H1 (cell line): ENCODE data around the gene PAIP1. TPM values are rescaled to one million over a fixed set of nuclear protein-coding genes. Genes with fewer than 3 reads are reported as not detected.

Experiments
- CTCF ChIA-PET: fragments of 300-600 bp; sonication (Branson Sonifier 250); formaldehyde crosslinking; loops from one replicate; lab custom pipeline; 2021; ENCODE audit not compliant: partially characterized antibody; lab: Charles Lee
- POLR2A ChIA-PET: fragments of 300-600 bp; sonication (Branson Sonifier 250); formaldehyde crosslinking; loops from one replicate; lab custom pipeline; 2021; ENCODE audit warnings: inconsistent platforms; ENCODE audit not compliant: partially characterized antibody; lab: Charles Lee
- DNase-seq, 2 experiments: peaks; one replicate each; pipeline versions ENCODE4 v3.0.0 to v3.0.0-alpha.2; 2010 to 2022; ENCODE audit warnings: low spot score in 2 of 2, low read depth in 1 of 2, mixed read lengths in 1 of 2
- FAIRE-seq: peaks from 2 replicates; lab custom pipeline; 2011; peaks lifted over from hg19 to GRCh38; lab: Jason Lieb, UNC
- H2AFZ ChIP-seq: 2 replicates; pipeline ENCODE4 v1.8.1; 2012; ENCODE audit warnings: low read length, inconsistent platforms
- H2AK5ac ChIP-seq: 2 replicates; pipeline ENCODE4 v1.6.1; 2013; ENCODE audit warnings: low read depth, low read length
- H2BK120ac ChIP-seq: replicated peaks from 2 replicates; pipeline ENCODE3; 2013; ENCODE audit warnings: low read depth, low read length, inconsistent platforms
- H2BK12ac ChIP-seq: 2 replicates; pipeline ENCODE4 v1.6.1; 2013; ENCODE audit warnings: low read depth, low read length
- H2BK15ac ChIP-seq: 2 replicates; pipeline ENCODE4 v1.6.1; 2013; ENCODE audit warnings: low read length
- H2BK20ac ChIP-seq: 2 replicates; pipeline ENCODE4 v1.6.1; 2013; ENCODE audit warnings: low read length
- H2BK5ac ChIP-seq: 2 replicates; pipeline ENCODE4 v1.6.1; 2013; ENCODE audit warnings: low read depth, low read length
- H3K14ac ChIP-seq: 2 replicates; pipeline ENCODE4 v1.6.1; 2013; ENCODE audit warnings: inconsistent platforms; ENCODE audit not compliant: insufficient read length
- H3K18ac ChIP-seq: 2 replicates; pipeline ENCODE4 v1.6.1; 2013; ENCODE audit warnings: low read length; ENCODE audit errors: extremely low read depth
- H3K23ac ChIP-seq: 2 replicates; pipeline ENCODE4 v1.6.1; 2013; ENCODE audit warnings: inconsistent platforms; ENCODE audit not compliant: insufficient read length
- H3K23me2 ChIP-seq: 2 replicates; pipeline ENCODE4 v1.6.1; 2013; ENCODE audit warnings: low read depth, low read length
- H3K27ac ChIP-seq: 2 replicates; pipeline ENCODE4 v1.6.1; 2011; ENCODE audit warnings: low read depth, low read length, inconsistent platforms
- H3K27me3 ChIP-seq, 4 experiments: replicated peaks in 1 of 4; 1 replicate in 1 of 4; 2 replicates in 3 of 4; pipeline versions ENCODE4 v1.6.1 to v1.8.1; 2011 to 2013; ENCODE audit warnings: low read length in 3 of 4, mild to moderate bottlenecking in 3 of 4, inconsistent platforms in 2 of 4, mixed read lengths in 2 of 4, moderate library complexity in 1 of 4; ENCODE audit not compliant: control insufficient read depth in 3 of 4, insufficient read depth in 3 of 4; ENCODE audit errors: extremely low read depth in 1 of 4
- H3K36me3 ChIP-seq, 4 experiments: 2 replicates each; pipeline versions ENCODE4 v1.6.1 to v1.8.1; 2011 to 2013; ENCODE audit warnings: mild to moderate bottlenecking in 4 of 4, low read length in 3 of 4, moderate library complexity in 2 of 4, control low read depth in 1 of 4, inconsistent platforms in 1 of 4; ENCODE audit not compliant: insufficient read depth in 4 of 4, control insufficient read depth in 2 of 4
- H3K4ac ChIP-seq: replicated peaks from 2 replicates; pipeline ENCODE3; 2013; ENCODE audit warnings: low read length, low read depth, mixed read lengths, inconsistent platforms; ENCODE audit not compliant: insufficient read length
- H3K4me1 ChIP-seq, 4 experiments: replicated peaks in 1 of 4; 1 replicate in 1 of 4; 2 replicates in 3 of 4; pipeline versions ENCODE4 v1.6.1 to v1.8.1; 2011 to 2013; ENCODE audit warnings: low read length in 3 of 4, inconsistent platforms in 2 of 4, mixed read lengths in 1 of 4; ENCODE audit not compliant: insufficient read depth in 4 of 4, control insufficient read depth in 3 of 4
- H3K4me2 ChIP-seq, 2 experiments: 2 replicates each; pipeline versions ENCODE4 v1.6.1 to v1.8.1; 2011 to 2013; ENCODE audit warnings: low read depth in 2 of 2, low read length in 2 of 2, control low read depth in 1 of 2, inconsistent platforms in 1 of 2, mild to moderate bottlenecking in 1 of 2; ENCODE audit not compliant: insufficient read depth in 1 of 2
- H3K4me3 ChIP-seq, 4 experiments: fragments of 200-600, 300-600 bp in 1 of 4; sonication (generic), shearing (Covaris generic), sonication (Bioruptor Twin) in 1 of 4; 2 replicates each; pipeline versions ENCODE4 v1.5.1 to v1.8.1; 2011 to 2016; ENCODE audit warnings: low read length in 4 of 4, low read depth in 3 of 4, control low read depth in 2 of 4, inconsistent platforms in 2 of 4, mild to moderate bottlenecking in 2 of 4, mixed read lengths in 1 of 4, moderate library complexity in 1 of 4; ENCODE audit not compliant: insufficient read depth in 2 of 4; ENCODE audit errors: extremely low read depth in 1 of 4
- H3K56ac ChIP-seq: replicated peaks from 2 replicates; pipeline ENCODE3; 2013; ENCODE audit warnings: low read depth, mild to moderate bottlenecking, mixed read lengths, low read length, inconsistent platforms; ENCODE audit not compliant: insufficient read length
- H3K79me1 ChIP-seq: 2 replicates; pipeline ENCODE4 v1.6.1; 2013; ENCODE audit warnings: low read depth, low read length, control low read depth
- H3K79me2 ChIP-seq, 2 experiments: 2 replicates each; pipeline versions ENCODE4 v1.6.1 to v1.8.1; 2012 to 2013; ENCODE audit warnings: low read length in 2 of 2, mild to moderate bottlenecking in 2 of 2, inconsistent platforms in 1 of 2; ENCODE audit not compliant: insufficient read depth in 2 of 2, control insufficient read depth in 1 of 2
- H3K9ac ChIP-seq, 4 experiments: replicated peaks in 1 of 4; 1 replicate in 1 of 4; 2 replicates in 3 of 4; pipeline versions ENCODE4 v1.6.1 to v1.8.1; 2011 to 2013; ENCODE audit warnings: low read depth in 3 of 4, low read length in 3 of 4, control low read depth in 2 of 4, mild to moderate bottlenecking in 2 of 4, moderate library complexity in 2 of 4, inconsistent platforms in 1 of 4; ENCODE audit errors: extremely low read depth in 1 of 4
- H3K9me3 ChIP-seq, 2 experiments: 2 replicates each; pipeline versions ENCODE4 v1.6.1 to v1.8.1; 2012 to 2013; ENCODE audit warnings: mild to moderate bottlenecking in 2 of 2, moderate library complexity in 2 of 2, control low read depth in 1 of 2, inconsistent platforms in 1 of 2, low read depth in 1 of 2, low read length in 1 of 2, mixed read lengths in 1 of 2; ENCODE audit not compliant: insufficient read depth in 2 of 2
- H4K20me1 ChIP-seq, 2 experiments: replicated peaks in 1 of 2; 2 replicates each; pipeline versions ENCODE3 to v1.8.1; 2011 to 2013; ENCODE audit warnings: inconsistent platforms in 2 of 2, low read length in 2 of 2, mild to moderate bottlenecking in 1 of 2; ENCODE audit not compliant: insufficient read depth in 2 of 2, control insufficient read depth in 1 of 2
- H4K5ac ChIP-seq: 2 replicates; pipeline ENCODE4 v1.6.1; 2013; ENCODE audit warnings: low read length, low read depth, mixed read lengths, inconsistent platforms; ENCODE audit not compliant: insufficient read length
- H4K8ac ChIP-seq: 2 replicates; pipeline ENCODE4 v1.8.0; 2013; ENCODE audit warnings: mild to moderate bottlenecking, moderate library complexity, low read length, inconsistent platforms; ENCODE audit not compliant: insufficient read depth; ENCODE audit errors: extremely low read depth
- H4K91ac ChIP-seq: replicated peaks from 2 replicates; pipeline ENCODE3; 2013; ENCODE audit warnings: low read length, mixed read lengths, inconsistent platforms; ENCODE audit not compliant: insufficient read length
- CBX5 ChIP-seq: fragments of 300-800, 300-1000 bp; sonication (generic); IDR thresholded peaks from 2 replicates; pipeline ENCODE4 v1.7.1; 2016; ENCODE audit warnings: antibody characterized with exemption, low read length, low read depth
- CEBPB ChIP-seq: IDR thresholded peaks from 2 replicates; pipeline ENCODE4 v1.6.1; 2012; ENCODE audit warnings: low read depth, low read length
- JUND ChIP-seq: IDR thresholded peaks from 2 replicates; pipeline ENCODE4 v1.6.1; 2011; ENCODE audit warnings: mild to moderate bottlenecking, improper control_type of control experiment, low read length
- TAF1 ChIP-seq: IDR thresholded peaks from 2 replicates; pipeline ENCODE4 v1.6.1; 2011; ENCODE audit warnings: mild to moderate bottlenecking, low read depth, low read length
- ZNF274 ChIP-seq: IDR thresholded peaks from 2 replicates; pipeline ENCODE4 v1.7.0; 2012; ENCODE audit warnings: low read length, borderline replicate concordance; ENCODE audit errors: extremely low read depth
- WGBS, 2 experiments: shearing (Covaris generic) in 1 of 2; methylation state at CpG; one replicate each; pipeline versions ENCODE4 v1.1.6 to v1.1.7; 2013 to 2015; ENCODE audit warnings: low lambda C conversion rate in 2 of 2, mixed read lengths in 2 of 2, inconsistent platforms in 1 of 2, low coverage in 1 of 2, missing lambda C conversion rate in 1 of 2; ENCODE audit not compliant: insufficient replicate concordance in 2 of 2, insufficient coverage in 1 of 2, insufficient read length in 1 of 2; ENCODE audit errors: extremely low coverage in 1 of 2, missing lambda C conversion rate in 1 of 2; 5-methylcytosine and 5-hydroxymethylcytosine counted together
- polyA plus RNA-seq, 7 experiments: library from polyadenylated mRNA; depleted of rRNA in 3 of 7; stranded (reverse) in 5 of 7; unstranded in 2 of 7; fragments of >200 nt in 5 of 7; fragments of 200-250 nt in 2 of 7; gene quantifications; 1 replicate in 5 of 7; 2 replicates in 1 of 7; 4 replicates in 1 of 7; pipeline versions ENCODE4 v1.2.1 to v1.2.3, GENCODE V29; 2011 to 2013; ENCODE audit warnings: missing spikeins in 2 of 7, mixed read lengths in 2 of 7
- total RNA-seq: library from RNA; stranded (reverse); fragmentation: NEBNext Ultra II Directional; extraction: Animal tissue kit (Norgen Biotek cat#: 25700); gene quantifications from 2 replicates; pipeline ENCODE4 v1.2.1, GENCODE V29; 2021

The PAIP1 gene
- total and polyA plus RNA-seq, 2 of the 8 experiments (the other 6 are each of a cell fraction or from before 2014, with no cell fraction given): 62.9 to 89.5 TPM

- Histone ChIP-seq H3K27me3 (peaks cover 0 to 6% (median 0%) of the 10 kb centered on the region in 4 experiments; a peak in 3 of 7 replicates), H2AK5ac (no peak overlapping the region), H3K36me3 (no peaks in the 10 kb centered on the region; a peak in 1 of 8 replicates), H3K56ac (no peak overlapping the region), H2AFZ (no peak overlapping the region), H3K79me1 (no peaks in the 10 kb centered on the region), H3K18ac (no peak overlapping the region), H2BK20ac (no peak overlapping the region), H2BK120ac (no peak overlapping the region), H3K27ac (no peak overlapping the region), H3K23ac (no peak overlapping the region), H3K4me2 (no peak overlapping the region; a peak in 1 of 4 replicates), H4K5ac (no peak overlapping the region), H4K8ac (no peak overlapping the region), H3K9ac (no peak overlapping the region), H3K23me2 (peaks cover 10% of the 10 kb centered on the region), H3K14ac (no peak overlapping the region)
- FAIRE-seq (no peak), DNase-seq (no peak)
- no peak for TF ChIP-seq ZNF274
- TF ChIP-seq CEBPB: no peak
- TF ChIP-seq JUND: no peak
- TF ChIP-seq CBX5: no peak
- TF ChIP-seq TAF1: no peak
- TF ChIP-seq, all 59 proteins: peak for 0
- Histone ChIP-seq H3K9me3 (no peaks in the 10 kb centered on the region), H3K4ac (no peak overlapping the region), H3K4me1 (peaks cover 3 to 7% (median 6%) of the 10 kb centered on the region in 4 experiments; a peak in 5 of 7 replicates), H4K91ac (no peak overlapping the region), H3K79me2 (no peaks in the 10 kb centered on the region), H4K20me1 (no peaks in the 10 kb centered on the region), H2BK12ac (no peak overlapping the region), H2BK5ac (no peak overlapping the region), H3K4me3 (no peak overlapping the region), H2BK15ac (no peak overlapping the region)
- 96% methylated on average over 4 of the region's 4 CpGs; no CpG with 5 or more reads in 1 of the 2 experiments for WGBS, 2 experiments
- ChIA-PET CTCF (no interaction called here), POLR2A (interaction anchor here (0.6 to 2.7 kb wide), 2 partner anchors 14 to 50 kb away, joined by 3 to 9 read pairs; no protein-coding TSS in a partner anchor)
Measured at GRCh38 chr5:43604699-43605098, 47.8 kb upstream of the PAIP1 start.
